WTC11 (cell line): Measurements from ENCODE around the gene TEX19. TPM values are rescaled to one million over a fixed set of nuclear protein-coding genes. Genes with fewer than 3 reads are reported as not detected.

Experiments used
- ATAC-seq: fragments of 200-7000 bp; cut with Tn5 transposase; 2 replicates; pipeline ENCODE4 v1.10.0; 2021; ENCODE audit warnings: mild to moderate bottlenecking, moderate library complexity
- CTCF ChIA-PET: fragments of 300-600 bp; sonication (Branson Sonifier 250); formaldehyde crosslinking; loops from one replicate; lab custom pipeline; 2021; ENCODE audit warnings: antibody characterized with exemption; lab: Charles Lee
- POLR2A ChIA-PET: fragments of 350-600 bp; sonication (Branson Sonifier 250); formaldehyde crosslinking; loops from one replicate; lab custom pipeline; 2021; ENCODE audit warnings: antibody characterized with exemption; lab: Charles Lee
- DNase-seq: peaks from one replicate; pipeline ENCODE4 v3.0.0; 2021; ENCODE audit warnings: low spot score
- H3K27ac Mint-ChIP-seq: 2 replicates; pipeline ENCODE4 v1.8.0; 2021; ENCODE audit warnings: mixed read lengths
- H3K27me3 Mint-ChIP-seq: 2 replicates; pipeline ENCODE4 v1.8.0; 2021; ENCODE audit warnings: low read depth, mild to moderate bottlenecking, moderate library complexity, mixed read lengths
- H3K36me3 Mint-ChIP-seq: 2 replicates; pipeline ENCODE4 v1.8.0; 2021; ENCODE audit warnings: mixed read lengths
- H3K4me1 Mint-ChIP-seq: 2 replicates; pipeline ENCODE4 v1.8.0; 2022; ENCODE audit warnings: mixed read lengths
- H3K4me3 Mint-ChIP-seq: 2 replicates; pipeline ENCODE4 v1.8.0; 2021; ENCODE audit warnings: mild to moderate bottlenecking, moderate library complexity, mixed read lengths
- H3K9me3 Mint-ChIP-seq: 2 replicates; pipeline ENCODE4 v1.8.0; 2021; ENCODE audit warnings: mixed read lengths
- ELF4 ChIP-seq: sonication (generic); formaldehyde crosslinking; IDR thresholded peaks from 2 replicates; pipeline ENCODE4 v1.8.1; 2022; ENCODE audit warnings: low read depth, mild to moderate bottlenecking, moderate library complexity, missing genetic modification reagents
- ERG ChIP-seq: fragments of 250-450 bp; sonication (Bioruptor Pico); IDR thresholded peaks from 2 replicates; pipeline ENCODE4 v1.8.0; 2021; ENCODE audit warnings: mild to moderate bottlenecking
- GABPB1 ChIP-seq: sonication (generic); formaldehyde crosslinking; IDR thresholded peaks from 2 replicates; pipeline ENCODE4 v1.8.1; 2023; ENCODE audit warnings: mild to moderate bottlenecking, missing genetic modification reagents
- GTF2I ChIP-seq: fragments of 250-450 bp; sonication (Bioruptor Pico); conservative IDR thresholded peaks from 2 replicates; pipeline ENCODE4 v1.4.0; 2021; ENCODE audit warnings: mild to moderate bottlenecking
- JAZF1 ChIP-seq: fragments of 250-450 bp; sonication (Bioruptor Pico); IDR thresholded peaks from 2 replicates; pipeline ENCODE4 v1.9.0; 2021; ENCODE audit warnings: moderate library complexity, mild to moderate bottlenecking, inconsistent platforms
- MYBL2 ChIP-seq: sonication (generic); formaldehyde crosslinking; IDR thresholded peaks from 2 replicates; pipeline ENCODE4 v1.8.1; 2023; ENCODE audit warnings: mild to moderate bottlenecking, moderate library complexity, missing genetic modification reagents
- NFE2L1 ChIP-seq: sonication (generic); formaldehyde crosslinking; IDR thresholded peaks from 2 replicates; pipeline ENCODE4 v1.8.1; 2023; ENCODE audit warnings: missing genetic modification reagents
- NR1H2 ChIP-seq: sonication (generic); formaldehyde crosslinking; IDR thresholded peaks from 2 replicates; pipeline ENCODE4 v1.9.0; 2021; ENCODE audit warnings: mild to moderate bottlenecking, moderate library complexity, missing genetic modification reagents
- NR2C2 ChIP-seq: sonication (generic); formaldehyde crosslinking; IDR thresholded peaks from 2 replicates; pipeline ENCODE4 v1.8.0; 2022; ENCODE audit warnings: mild to moderate bottlenecking, missing genetic modification reagents
- OVOL2 ChIP-seq: fragments of 250-450 bp; sonication (Bioruptor Pico); IDR thresholded peaks from 2 replicates; pipeline ENCODE4 v1.9.0; 2021; ENCODE audit warnings: mild to moderate bottlenecking, borderline replicate concordance
- SOX15 ChIP-seq: fragments of 250-450 bp; sonication (Bioruptor Pico); IDR thresholded peaks from 2 replicates; pipeline ENCODE4 v1.9.0; 2021; ENCODE audit warnings: mild to moderate bottlenecking
- ZBTB21 ChIP-seq: sonication (generic); formaldehyde crosslinking; IDR thresholded peaks from 2 replicates; pipeline ENCODE4 v1.8.1; 2023; ENCODE audit warnings: mild to moderate bottlenecking, missing genetic modification reagents, borderline replicate concordance
- ZNF416 ChIP-seq: fragments of 250-450 bp; sonication (Bioruptor Pico); IDR thresholded peaks from 2 replicates; pipeline ENCODE4 v1.9.0; 2021; ENCODE audit warnings: mild to moderate bottlenecking, inconsistent platforms
- ZNF532 ChIP-seq: fragments of 250-450 bp; sonication (Bioruptor Pico); IDR thresholded peaks from 2 replicates; pipeline ENCODE4 v1.9.0; 2021; ENCODE audit warnings: mild to moderate bottlenecking, borderline replicate concordance
- total RNA-seq: library from RNA; stranded (reverse); gene quantifications from 3 replicates; pipeline ENCODE4 v1.2.3, GENCODE V29; 2021
- TF ChIP-seq, protein P1 (sequence below): fragments of 250-450 bp; sonication (Bioruptor Pico); IDR thresholded peaks from 2 replicates; pipeline ENCODE4 v2.1.2; 2022; ENCODE audit warnings: mild to moderate bottlenecking, moderate library complexity
- TF ChIP-seq, protein P2 (sequence below): sonication (generic); formaldehyde crosslinking; IDR thresholded peaks from 2 replicates; pipeline ENCODE4 v1.8.1; 2022; ENCODE audit warnings: low read depth, mild to moderate bottlenecking, moderate library complexity, missing genetic modification reagents, borderline replicate concordance
- TF ChIP-seq, protein P3 (sequence below): sonication (generic); formaldehyde crosslinking; IDR thresholded peaks from 2 replicates; pipeline ENCODE4 v1.8.0; 2022; ENCODE audit warnings: mild to moderate bottlenecking, missing genetic modification reagents
- TF ChIP-seq, protein P4 (sequence below): sonication (generic); formaldehyde crosslinking; IDR thresholded peaks from 2 replicates; pipeline ENCODE4 v1.8.1; 2022; ENCODE audit warnings: mild to moderate bottlenecking, missing genetic modification reagents, moderate library complexity, borderline replicate concordance
- TF ChIP-seq, protein P5 (sequence below): sonication (generic); formaldehyde crosslinking; conservative IDR thresholded peaks from 2 replicates; pipeline ENCODE4 v1.8.1; 2022; ENCODE audit warnings: mild to moderate bottlenecking, missing genetic modification reagents

TEX19 gene
- total RNA-seq, 1 experiment from 2014 or later: 1.4 TPM

GRCh38 chr17:82396601-82397435, 37.8 kb downstream of the TEX19 start (continued):
- TF ChIP-seq, protein P1, sequence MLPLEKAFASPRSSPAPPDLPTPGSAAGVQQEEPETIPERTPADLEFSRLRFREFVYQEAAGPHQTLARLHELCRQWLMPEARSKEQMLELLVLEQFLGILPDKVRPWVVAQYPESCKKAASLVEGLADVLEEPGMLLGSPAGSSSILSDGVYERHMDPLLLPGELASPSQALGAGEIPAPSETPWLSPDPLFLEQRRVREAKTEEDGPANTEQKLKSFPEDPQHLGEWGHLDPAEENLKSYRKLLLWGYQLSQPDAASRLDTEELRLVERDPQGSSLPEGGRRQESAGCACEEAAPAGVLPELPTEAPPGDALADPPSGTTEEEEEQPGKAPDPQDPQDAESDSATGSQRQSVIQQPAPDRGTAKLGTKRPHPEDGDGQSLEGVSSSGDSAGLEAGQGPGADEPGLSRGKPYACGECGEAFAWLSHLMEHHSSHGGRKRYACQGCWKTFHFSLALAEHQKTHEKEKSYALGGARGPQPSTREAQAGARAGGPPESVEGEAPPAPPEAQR (CRISPR knock-in tag): no peak
- no peak for TF ChIP-seq GABPB1
- TF ChIP-seq SOX15 (CRISPR knock-in tag): no peak
- TF ChIP-seq, protein P2, sequence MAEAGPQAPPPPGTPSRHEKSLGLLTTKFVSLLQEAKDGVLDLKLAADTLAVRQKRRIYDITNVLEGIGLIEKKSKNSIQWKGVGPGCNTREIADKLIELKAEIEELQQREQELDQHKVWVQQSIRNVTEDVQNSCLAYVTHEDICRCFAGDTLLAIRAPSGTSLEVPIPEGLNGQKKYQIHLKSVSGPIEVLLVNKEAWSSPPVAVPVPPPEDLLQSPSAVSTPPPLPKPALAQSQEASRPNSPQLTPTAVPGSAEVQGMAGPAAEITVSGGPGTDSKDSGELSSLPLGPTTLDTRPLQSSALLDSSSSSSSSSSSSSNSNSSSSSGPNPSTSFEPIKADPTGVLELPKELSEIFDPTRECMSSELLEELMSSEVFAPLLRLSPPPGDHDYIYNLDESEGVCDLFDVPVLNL (CRISPR knock-in tag): no peak
- TF ChIP-seq JAZF1: no peak
- no peak for TF ChIP-seq ZNF532
- TF ChIP-seq ZNF416 (CRISPR knock-in tag): no peak
- TF ChIP-seq NR2C2: no peak
- no peak for TF ChIP-seq GTF2I (CRISPR knock-in tag)

- DNase-seq (no peak), ATAC-seq (no peak)
- Mint-ChIP-seq H3K9me3 (no peaks in the 10 kb centered on the region), H3K27ac (no peak overlapping the region), H3K4me1 (no peaks in the 10 kb centered on the region), H3K27me3 (no peaks in the 10 kb centered on the region), H3K4me3 (no peak overlapping the region), H3K36me3 (peaks cover 5% of the 10 kb centered on the region)
- ChIA-PET POLR2A (no interaction called here), CTCF (no interaction called here)
- TF ChIP-seq, protein P3, sequence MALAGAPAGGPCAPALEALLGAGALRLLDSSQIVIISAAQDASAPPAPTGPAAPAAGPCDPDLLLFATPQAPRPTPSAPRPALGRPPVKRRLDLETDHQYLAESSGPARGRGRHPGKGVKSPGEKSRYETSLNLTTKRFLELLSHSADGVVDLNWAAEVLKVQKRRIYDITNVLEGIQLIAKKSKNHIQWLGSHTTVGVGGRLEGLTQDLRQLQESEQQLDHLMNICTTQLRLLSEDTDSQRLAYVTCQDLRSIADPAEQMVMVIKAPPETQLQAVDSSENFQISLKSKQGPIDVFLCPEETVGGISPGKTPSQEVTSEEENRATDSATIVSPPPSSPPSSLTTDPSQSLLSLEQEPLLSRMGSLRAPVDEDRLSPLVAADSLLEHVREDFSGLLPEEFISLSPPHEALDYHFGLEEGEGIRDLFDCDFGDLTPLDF (CRISPR knock-in tag): no peak
- TF ChIP-seq ZBTB21 (no peak), ELF4 (no peak), OVOL2 (no peak), NR1H2 (CRISPR knock-in tag) (no peak), JAZF1 (no peak), ERG (CRISPR knock-in tag) (no peak), NFE2L1 (CRISPR knock-in tag) (no peak), MYBL2 (CRISPR knock-in tag) (no peak)
- TF ChIP-seq, protein P4, sequence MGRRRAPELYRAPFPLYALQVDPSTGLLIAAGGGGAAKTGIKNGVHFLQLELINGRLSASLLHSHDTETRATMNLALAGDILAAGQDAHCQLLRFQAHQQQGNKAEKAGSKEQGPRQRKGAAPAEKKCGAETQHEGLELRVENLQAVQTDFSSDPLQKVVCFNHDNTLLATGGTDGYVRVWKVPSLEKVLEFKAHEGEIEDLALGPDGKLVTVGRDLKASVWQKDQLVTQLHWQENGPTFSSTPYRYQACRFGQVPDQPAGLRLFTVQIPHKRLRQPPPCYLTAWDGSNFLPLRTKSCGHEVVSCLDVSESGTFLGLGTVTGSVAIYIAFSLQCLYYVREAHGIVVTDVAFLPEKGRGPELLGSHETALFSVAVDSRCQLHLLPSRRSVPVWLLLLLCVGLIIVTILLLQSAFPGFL: no peak
- TF ChIP-seq, protein P5, sequence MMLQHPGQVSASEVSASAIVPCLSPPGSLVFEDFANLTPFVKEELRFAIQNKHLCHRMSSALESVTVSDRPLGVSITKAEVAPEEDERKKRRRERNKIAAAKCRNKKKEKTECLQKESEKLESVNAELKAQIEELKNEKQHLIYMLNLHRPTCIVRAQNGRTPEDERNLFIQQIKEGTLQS (CRISPR knock-in tag): no peak
These were observed 38.6 kb downstream of the TEX19 start for GRCh38 chr17:82397449-82398335.
